SJSA1 (cell line): ENCODE results near the gene NT5M. TPM values are rescaled to one million over a fixed set of nuclear protein-coding genes. Genes with fewer than 3 reads are reported as not detected.

Source experiments
- DNase-seq, 2 experiments: peaks; one replicate each; pipeline ENCODE4 v3.0.0-alpha.2; 2015 to 2020; ENCODE audit warnings: low spot score in 2 of 2, low read depth in 1 of 2
- H3K27ac ChIP-seq: fragments of 250-450 bp; sonication (Bioruptor Pico); 2 replicates; pipeline ENCODE4 v1.5.1; 2020; ENCODE audit warnings: mild to moderate bottlenecking, moderate library complexity
- H3K27me3 ChIP-seq: fragments of 250-450 bp; sonication (Bioruptor Pico); replicated peaks from 2 replicates; pipeline ENCODE4 v1.5.1; 2020; ENCODE audit warnings: mild to moderate bottlenecking, moderate library complexity
- H3K36me3 ChIP-seq: fragments of 250-450 bp; sonication (Bioruptor Pico); 2 replicates; pipeline ENCODE4 v1.5.1; 2020; ENCODE audit warnings: mild to moderate bottlenecking
- H3K4me1 ChIP-seq: fragments of 250-450 bp; sonication (Bioruptor Pico); replicated peaks from 2 replicates; pipeline ENCODE4 v1.6.1; 2021; ENCODE audit warnings: mild to moderate bottlenecking
- H3K4me3 ChIP-seq: fragments of 250-450 bp; sonication (Bioruptor Pico); 2 replicates; pipeline ENCODE4 v1.5.1; 2020; ENCODE audit warnings: mild to moderate bottlenecking
- H3K9me3 ChIP-seq: fragments of 250-450 bp; sonication (Bioruptor Pico); replicated peaks from 2 replicates; pipeline ENCODE4 v1.5.1; 2020; ENCODE audit warnings: mild to moderate bottlenecking
- total RNA-seq: library from RNA; depleted of rRNA; stranded (reverse); fragments of >200 nt; shearing (Covaris generic); gene quantifications from 2 replicates; pipeline ENCODE4 v1.2.3, GENCODE V29; 2014

The NT5M gene
- total RNA-seq, 1 experiment from 2014 or later: 0.87 TPM

GRCh38 chr17:17350491-17351355, 47.5 kb downstream of the NT5M start:
- Histone ChIP-seq H3K4me1 (peaks cover 12% of the 10 kb centered on the region; the same call in 1 of the 2 replicates), H3K27me3 (no peaks in the 10 kb centered on the region), H3K9me3 (no peaks in the 10 kb centered on the region), H3K36me3 (no peaks in the 10 kb centered on the region), H3K27ac (no peak overlapping the region), H3K4me3 (no peak overlapping the region)
- DNase-seq: peak in 1 of 2 experiments; percentile 30

GRCh38 chr17:17351356-17351891, 48.3 kb downstream of the NT5M start:
- DNase-seq: peak in 1 of 2 experiments; percentile 36
- Histone ChIP-seq H3K27ac (no peak overlapping the region), H3K36me3 (no peaks in the 10 kb centered on the region), H3K9me3 (no peaks in the 10 kb centered on the region), H3K4me3 (no peak overlapping the region), H3K27me3 (no peaks in the 10 kb centered on the region), H3K4me1 (peaks cover 16% of the 10 kb centered on the region)

GRCh38 chr17:17351901-17352781, 49.0 kb downstream of the NT5M start:
- no peak overlapping the region for H3K27ac ChIP-seq
- no peaks in the 10 kb centered on the region for H3K9me3 ChIP-seq
- no peaks in the 10 kb centered on the region for H3K36me3 ChIP-seq
- DNase-seq: peak in 1 of 2 experiments; percentile 50
- peaks cover 16% of the 10 kb centered on the region for H3K4me1 ChIP-seq
- H3K27me3 ChIP-seq: no peaks in the 10 kb centered on the region
- H3K4me3 ChIP-seq: no peak overlapping the region

GRCh38 chr17:17352836-17353624, 49.9 kb downstream of the NT5M start:
- Histone ChIP-seq H3K27me3 (no peaks in the 10 kb centered on the region), H3K4me3 (no peak overlapping the region), H3K4me1 (peaks cover 16% of the 10 kb centered on the region), H3K27ac (no peak overlapping the region), H3K36me3 (no peaks in the 10 kb centered on the region), H3K9me3 (no peaks in the 10 kb centered on the region)
- DNase-seq: peak in 1 of 2 experiments; percentile 33

GRCh38 chr17:17353625-17354484, 50.7 kb downstream of the NT5M start:
- H3K27me3 ChIP-seq: no peaks in the 10 kb centered on the region
- peaks cover 16% of the 10 kb centered on the region for H3K4me1 ChIP-seq
- H3K27ac ChIP-seq: no peak overlapping the region
- no peak overlapping the region for H3K4me3 ChIP-seq
- peak in 1 of 2 experiments; percentile 36 for DNase-seq
- no peaks in the 10 kb centered on the region for H3K36me3 ChIP-seq
- no peaks in the 10 kb centered on the region for H3K9me3 ChIP-seq

GRCh38 chr17:17354560-17355349, 51.6 kb downstream of the NT5M start:
- no peaks in the 10 kb centered on the region for H3K36me3 ChIP-seq
- no peak overlapping the region for H3K27ac ChIP-seq
- H3K4me3 ChIP-seq: no peak overlapping the region
- no peaks in the 10 kb centered on the region for H3K9me3 ChIP-seq
- peaks cover 16% of the 10 kb centered on the region for H3K4me1 ChIP-seq
- peak; percentile 70 for DNase-seq
- H3K27me3 ChIP-seq: no peaks in the 10 kb centered on the region

- H3K27ac ChIP-seq: no peak overlapping the region
- H3K4me3 ChIP-seq: no peak overlapping the region
- peak in 1 of 2 experiments; percentile 37 for DNase-seq
- H3K4me1 ChIP-seq: peaks cover 16% of the 10 kb centered on the region
- H3K27me3 ChIP-seq: no peaks in the 10 kb centered on the region
- no peaks in the 10 kb centered on the region for H3K36me3 ChIP-seq
- H3K9me3 ChIP-seq: no peaks in the 10 kb centered on the region
Observed at GRCh38 chr17:17355426-17355825, 52.3 kb downstream of the NT5M start.

GRCh38 chr17:17356149-17356930, 53.2 kb downstream of the NT5M start:
- H3K36me3 ChIP-seq: no peaks in the 10 kb centered on the region
- no peaks in the 10 kb centered on the region for H3K27me3 ChIP-seq
- DNase-seq: peak; percentile 72 to 77
- H3K9me3 ChIP-seq: no peaks in the 10 kb centered on the region
- no peak overlapping the region for H3K4me3 ChIP-seq
- no peak overlapping the region for H3K27ac ChIP-seq
- H3K4me1 ChIP-seq: peaks cover 16% of the 10 kb centered on the region

- Histone ChIP-seq H3K27ac (no peak overlapping the region), H3K4me1 (peaks cover 15% of the 10 kb centered on the region), H3K36me3 (no peaks in the 10 kb centered on the region), H3K4me3 (no peak overlapping the region), H3K9me3 (no peaks in the 10 kb centered on the region), H3K27me3 (no peaks in the 10 kb centered on the region)
- DNase-seq: no peak
Observed at GRCh38 chr17:17356931-17357270, 53.7 kb downstream of the NT5M start.

- Histone ChIP-seq H3K4me1 (peaks cover 9% of the 10 kb centered on the region), H3K27ac (no peak overlapping the region), H3K9me3 (no peaks in the 10 kb centered on the region), H3K27me3 (no peaks in the 10 kb centered on the region), H3K4me3 (no peak overlapping the region), H3K36me3 (no peaks in the 10 kb centered on the region)
- DNase-seq: peak in 1 of 2 experiments; percentile 25
Observed at GRCh38 chr17:17358060-17358751, 55.0 kb downstream of the NT5M start.

GRCh38 chr17:17358866-17359265, 55.7 kb downstream of the NT5M start:
- H3K4me1 ChIP-seq: peaks cover 9% of the 10 kb centered on the region
- no peak for DNase-seq
- H3K36me3 ChIP-seq: no peaks in the 10 kb centered on the region

More at GRCh38 chr17:17358866-17359265, 55.7 kb downstream of the NT5M start:
- Histone ChIP-seq H3K4me3 (no peak overlapping the region), H3K27me3 (no peaks in the 10 kb centered on the region), H3K9me3 (no peaks in the 10 kb centered on the region), H3K27ac (no peak overlapping the region)
